HepG2 (cell line): ENCODE data around the gene KANSL1. TPM values are rescaled to one million over a fixed set of nuclear protein-coding genes. Genes with fewer than 3 reads are reported as not detected.

Experiments used
- ATAC-seq: fragments of 200-7000 bp; cut with Tn5 transposase; 3 replicates; pipeline ENCODE4 v1.9.1; 2020; ENCODE audit warnings: mild to moderate bottlenecking, moderate library complexity
- BruUV-seq: library from RNA; stranded (reverse); fragments of 400-500 nt; replicated peaks from 2 replicates; lab custom pipeline; 2021; lab: Mats Ljungman, UMichigan
- CTCF ChIA-PET: fragments of 300-600 bp; formaldehyde crosslinking; extraction: SDS; loops from one replicate; lab custom pipeline; 2021; ENCODE audit warnings: low total read pairs, inconsistent platforms, low intra/inter-chr PET ratio; lab: Yijun Ruan, JAX
- POLR2A ChIA-PET: fragments of 350-600 bp; sonication (Branson Sonifier 250); formaldehyde crosslinking; loops from one replicate; lab custom pipeline; 2020; ENCODE audit warnings: antibody characterized with exemption, inconsistent platforms; lab: Yijun Ruan, JAX
- DNase-seq: peaks from one replicate; pipeline ENCODE4 v3.0.0-alpha.2; 2015; ENCODE audit warnings: low spot score
- FAIRE-seq: peaks from 3 replicates; lab custom pipeline; 2011; peaks lifted over from hg19 to GRCh38; lab: Jason Lieb, UNC
- H2AFZ ChIP-seq: one replicate; pipeline ENCODE4 v1.6.1; 2011; ENCODE audit warnings: low read length, inconsistent platforms
- H3K27ac ChIP-seq: fragments of 300-600 bp; 3 replicates; pipeline ENCODE4 v1.8.0; 2011; ENCODE audit warnings: mixed run types, mild to moderate bottlenecking, mixed read lengths, low read length, inconsistent platforms; ENCODE audit not compliant: insufficient read depth; ENCODE audit errors: extremely low read length
- H3K27me3 ChIP-seq, 2 experiments: fragments of 200-600 bp in 1 of 2; 2 replicates in 1 of 2; 3 replicates in 1 of 2; pipeline versions ENCODE4 v1.6.0 to v1.8.0; 2011; ENCODE audit warnings: low read length in 2 of 2, mild to moderate bottlenecking in 2 of 2, moderate library complexity in 2 of 2, inconsistent platforms in 1 of 2; ENCODE audit not compliant: insufficient read depth in 2 of 2, control insufficient read depth in 1 of 2
- H3K36me3 ChIP-seq, 2 experiments: fragments of 200-600 bp in 1 of 2; replicated peaks in 1 of 2; 2 replicates in 1 of 2; 3 replicates in 1 of 2; pipeline versions ENCODE4 v1.5.1 to v1.8.0; 2011; ENCODE audit warnings: low read length in 2 of 2, inconsistent platforms in 1 of 2; ENCODE audit not compliant: insufficient read depth in 2 of 2, control insufficient read depth in 1 of 2
- H3K4me1 ChIP-seq: 2 replicates; pipeline ENCODE4 v1.5.1; 2012; ENCODE audit warnings: low read length, inconsistent platforms; ENCODE audit not compliant: insufficient read depth
- H3K4me2 ChIP-seq: 2 replicates; pipeline ENCODE4 v1.6.0; 2011; ENCODE audit warnings: low read depth, low read length, inconsistent platforms
- H3K4me3 ChIP-seq, 3 experiments: fragments of 200-600 bp in 1 of 3; sonication (generic), shearing (Covaris generic) in 1 of 3; replicated peaks in 1 of 3; 2 replicates each; pipeline ENCODE4 v1.5.1; 2011 to 2016; ENCODE audit warnings: low read length in 3 of 3, inconsistent platforms in 2 of 3, low read depth in 2 of 3, mild to moderate bottlenecking in 2 of 3, control low read depth in 1 of 3, mixed read lengths in 1 of 3; ENCODE audit not compliant: insufficient read depth in 1 of 3
- H3K79me2 ChIP-seq: one replicate; pipeline ENCODE4 v1.6.1; 2011; ENCODE audit warnings: low read length, inconsistent platforms; ENCODE audit not compliant: insufficient read depth
- H3K9ac ChIP-seq: 2 replicates; pipeline ENCODE4 v1.6.0; 2011; ENCODE audit warnings: mild to moderate bottlenecking, low read depth, low read length, inconsistent platforms; ENCODE audit not compliant: insufficient read depth
- H3K9me3 ChIP-seq: 2 replicates; pipeline ENCODE4 v1.5.1; 2012; ENCODE audit warnings: mild to moderate bottlenecking, low read length
- H4K20me1 ChIP-seq: 2 replicates; pipeline ENCODE4 v1.6.0; 2011; ENCODE audit warnings: inconsistent platforms, mild to moderate bottlenecking, low read length, moderate library complexity; ENCODE audit not compliant: insufficient read depth
- ETV6 ChIP-seq: sonication (generic); formaldehyde crosslinking; conservative IDR thresholded peaks from 2 replicates; pipeline ENCODE4 v1.4.0; 2020; ENCODE audit warnings: missing genetic modification reagents
- KLF11 ChIP-seq: IDR thresholded peaks from 2 replicates; pipeline ENCODE4 v1.6.1; 2016; ENCODE audit warnings: missing compliant biosample characterization
- KLF9 ChIP-seq: IDR thresholded peaks from 2 replicates; pipeline ENCODE4 v1.6.1; 2016; ENCODE audit warnings: low read depth
- PAX8 ChIP-seq: sonication (generic); formaldehyde crosslinking; IDR thresholded peaks from 2 replicates; pipeline ENCODE4 v1.8.0; 2022; ENCODE audit warnings: mild to moderate bottlenecking, missing genetic modification reagents, borderline replicate concordance
- PHF8 ChIP-seq: sonication (generic); formaldehyde crosslinking; IDR thresholded peaks from 2 replicates; pipeline ENCODE4 v1.5.0; 2020; ENCODE audit warnings: missing genetic modification reagents
- REXO4 ChIP-seq: sonication (generic); formaldehyde crosslinking; IDR thresholded peaks from 2 replicates; pipeline ENCODE4 v1.8.0; 2022; ENCODE audit warnings: missing genetic modification reagents, mild to moderate bottlenecking, borderline replicate concordance
- RFX5 ChIP-seq: IDR thresholded peaks from 2 replicates; pipeline ENCODE4 v1.6.1; 2011; ENCODE audit warnings: low read depth, low read length, improper control_type of control experiment
- RORA ChIP-seq: sonication (generic); formaldehyde crosslinking; IDR thresholded peaks from 2 replicates; pipeline ENCODE4 v1.5.0; 2020; ENCODE audit warnings: mild to moderate bottlenecking, missing genetic modification reagents, moderate library complexity
- SOX13 ChIP-seq, 3 experiments: fragments of 450-650 bp in 1 of 3; sonication (generic) in 1 of 3; formaldehyde crosslinking in 1 of 3; IDR thresholded peaks in 2 of 3; conservative IDR thresholded peaks in 1 of 3; 2 replicates each; pipeline versions ENCODE4 v1.5.0 to v1.6.1; 2016 to 2020; ENCODE audit warnings: antibody characterized with exemption in 1 of 3, mild to moderate bottlenecking in 1 of 3, missing compliant biosample characterization in 1 of 3, missing genetic modification reagents in 1 of 3, moderate library complexity in 1 of 3
- ZNF275 ChIP-seq: sonication (generic); formaldehyde crosslinking; IDR thresholded peaks from 2 replicates; pipeline ENCODE4 v1.8.0; 2022; ENCODE audit warnings: missing genetic modification reagents, mild to moderate bottlenecking, inconsistent platforms, borderline replicate concordance
- ZNF780A ChIP-seq: sonication (generic); formaldehyde crosslinking; IDR thresholded peaks from 2 replicates; pipeline ENCODE4 v1.8.0; 2022; ENCODE audit warnings: mild to moderate bottlenecking, missing genetic modification reagents, moderate library complexity
- ZSCAN25 ChIP-seq: sonication (generic); formaldehyde crosslinking; IDR thresholded peaks from 2 replicates; pipeline ENCODE4 v1.8.0; 2022; ENCODE audit warnings: mild to moderate bottlenecking, missing genetic modification reagents
- ZSCAN5A ChIP-seq: sonication (generic); formaldehyde crosslinking; IDR thresholded peaks from 2 replicates; pipeline ENCODE4 v1.8.0; 2022; ENCODE audit warnings: mild to moderate bottlenecking, missing genetic modification reagents, borderline replicate concordance
- WGBS: methylation state at CpG from one replicate; pipeline ENCODE4 v1.1.6; 2017; ENCODE audit warnings: low lambda C conversion rate; 5-methylcytosine and 5-hydroxymethylcytosine counted together
- in situ Hi-C: cut with HindIII; loops from 2 replicates; pipeline ENCODE4 v1.10.0; 2017; ENCODE audit warnings: low pct_unique_long_range_greater_than_20kb; ENCODE audit not compliant: extremely low pct_ligation_motif_present
- intact Hi-C: fragments of 100-400 bp; cut with micrococcal nuclease; formaldehyde crosslinking; loops from one replicate; pipeline ENCODE4 v1.10.0; 2022; ENCODE audit not compliant: unreplicated experiment
- polyA plus RNA-seq, 8 experiments: library from polyadenylated mRNA; depleted of rRNA in 3 of 8; stranded (reverse) in 7 of 8; unstranded in 1 of 8; fragments of >200 nt; fragmentation: Illumina TruSeq in 4 of 8; extraction: Trizol in 4 of 8; gene quantifications; 2 replicates each; pipeline versions ENCODE4 v1.2.1 to v1.2.3, GENCODE V29; 2011 to 2016; ENCODE audit warnings: low read depth in 4 of 8, missing spikeins in 1 of 8, mixed read lengths in 1 of 8; ENCODE audit not compliant: insufficient read depth in 1 of 8
- total RNA-seq, 5 experiments: library from RNA; depleted of rRNA; stranded (reverse); fragments of >200 nt; fragmentation: Illumina TruSeq; extraction: Trizol; gene quantifications; 2 replicates each; pipeline ENCODE4 v1.2.3, GENCODE V29; 2016; ENCODE audit warnings: low read depth in 1 of 5
- TF ChIP-seq, protein P1 (sequence below): sonication (generic); formaldehyde crosslinking; IDR thresholded peaks from 2 replicates; pipeline ENCODE4 v1.4.0; 2020; ENCODE audit warnings: missing genetic modification reagents

KANSL1 gene
- total and polyA plus RNA-seq, 2 of the 13 experiments (the other 11 are each of a cell fraction or from before 2014, with no cell fraction given): 24.0 to 59.6 TPM

GRCh38 chr17:46147296-46147695, 45.9 kb downstream of the KANSL1 start:
- Histone ChIP-seq H3K9me3 (no peaks in the 10 kb centered on the region), H3K27me3 (no peaks in the 10 kb centered on the region), H3K4me3 (no peak overlapping the region), H3K9ac (no peak overlapping the region), H3K4me1 (peaks cover 38% of the 10 kb centered on the region), H3K79me2 (peaks cover 93% of the 10 kb centered on the region), H3K4me2 (no peak overlapping the region), H2AFZ (no peak overlapping the region), H4K20me1 (peaks cover 85% of the 10 kb centered on the region), H3K27ac (no peak overlapping the region), H3K36me3 (0 out of 5 replicates have a peak, but pooled peaks cover 1 to 2% of the 10 kb centered on the region in 2 experiments)
- no TSS peak for BruUV-seq
- in situ Hi-C loops (no loop called here), intact Hi-C loops (loop anchor here (5.0 kb wide), 1 partner anchor 55 kb away; no protein-coding TSS in a partner anchor)
- CTCF ChIA-PET: no interaction called here
- ATAC-seq (no peak), DNase-seq (no peak), FAIRE-seq (no peak)
- POLR2A ChIA-PET: no interaction called here
- TF ChIP-seq ZNF275: no peak
- no peak for TF ChIP-seq PAX8 (CRISPR knock-in tag)
- 97% methylated on average over 4 of the region's 4 CpGs for WGBS

DNA sequence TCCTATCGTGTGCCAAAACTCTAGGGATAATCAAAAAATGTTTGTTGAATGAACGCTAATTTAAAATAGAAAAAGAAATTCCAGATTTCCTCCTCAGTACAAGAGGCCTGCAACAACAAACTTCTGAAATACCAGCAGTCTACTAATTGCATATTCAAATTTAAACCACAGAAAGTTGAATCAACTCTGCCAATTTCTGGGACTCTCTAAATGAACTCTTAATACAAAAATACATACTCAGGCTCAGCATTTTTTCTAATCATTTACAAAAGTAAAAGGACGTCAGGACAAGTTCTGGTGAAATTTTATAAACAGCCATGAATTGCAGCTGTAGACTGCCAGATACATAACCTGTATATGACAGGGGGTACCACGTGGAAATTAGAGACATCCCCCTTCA, 49.0 kb downstream of the KANSL1 start:
- in situ Hi-C loops: no loop called here
- POLR2A ChIA-PET: interaction anchor here (1.1 kb wide), 1 partner anchor 100 kb away, joined by 3 read pairs; no protein-coding TSS in a partner anchor
- no peak for ATAC-seq
- Histone ChIP-seq H3K9me3 (no peaks in the 10 kb centered on the region), H3K9ac (no peak overlapping the region), H4K20me1 (peaks cover 83% of the 10 kb centered on the region), H2AFZ (no peak overlapping the region), H3K4me3 (no peak overlapping the region), H3K36me3 (0 out of 5 replicates have a peak, but pooled peaks cover under 1 to 2% of the 10 kb centered on the region in 2 experiments), H3K27ac (no peak overlapping the region), H3K4me2 (no peak overlapping the region), H3K4me1 (peaks cover 62% of the 10 kb centered on the region), H3K27me3 (no peaks in the 10 kb centered on the region), H3K79me2 (peaks cover 93% of the 10 kb centered on the region)
- WGBS: 99% methylated on average over 4 of the region's 4 CpGs
- BruUV-seq: no TSS peak
- no peak for DNase-seq
- intact Hi-C loops: no loop called here
- CTCF ChIA-PET: no interaction called here
- FAIRE-seq: no peak
- TF ChIP-seq ZNF780A (CRISPR knock-in tag): no peak
- TF ChIP-seq ZSCAN25 (CRISPR knock-in tag): no peak
- no peak for TF ChIP-seq RORA (CRISPR knock-in tag)
- TF ChIP-seq RFX5: no peak
- no peak for TF ChIP-seq KLF9 (CRISPR knock-in tag)
- TF ChIP-seq, protein P1, sequence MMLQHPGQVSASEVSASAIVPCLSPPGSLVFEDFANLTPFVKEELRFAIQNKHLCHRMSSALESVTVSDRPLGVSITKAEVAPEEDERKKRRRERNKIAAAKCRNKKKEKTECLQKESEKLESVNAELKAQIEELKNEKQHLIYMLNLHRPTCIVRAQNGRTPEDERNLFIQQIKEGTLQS: no peak
- no peak for TF ChIP-seq SOX13 (IDR thresholded peaks at IDR 0.05)
- no peak for TF ChIP-seq SOX13 (CRISPR knock-in tag; conservative IDR thresholded peaks at IDR 0.05 in 1 of 2, IDR thresholded peaks at IDR 0.05 in 1 of 2)
- no peak for TF ChIP-seq ETV6
- no peak for TF ChIP-seq KLF11
- TF ChIP-seq PHF8 (CRISPR knock-in tag): no peak
- TF ChIP-seq REXO4 (CRISPR knock-in tag): no peak
- TF ChIP-seq ZSCAN5A (CRISPR knock-in tag): no peak
